OCI-LY7 (cell line): ENCODE results near the gene NRP1. TPM values are rescaled to one million over a fixed set of nuclear protein-coding genes. Genes with fewer than 3 reads are reported as not detected.

Experiments used
- BruUV-seq: library from RNA; stranded (reverse); fragments of 400-500 nt; replicated peaks from 2 replicates; lab custom pipeline; 2021; lab: Mats Ljungman, UMichigan
- CTCF ChIA-PET: fragments of 300-600 bp; sonication (Branson Sonifier 250); formaldehyde crosslinking; loops from one replicate; lab custom pipeline; 2022; ENCODE audit warnings: antibody characterized with exemption; ENCODE audit not compliant: unreplicated experiment; lab: Charles Lee
- POLR2A ChIA-PET: fragments of 300-600 bp; sonication (Branson Sonifier 250); formaldehyde crosslinking; loops from one replicate; lab custom pipeline; 2022; ENCODE audit warnings: antibody characterized with exemption; lab: Charles Lee
- DNase-seq: peaks from one replicate; pipeline ENCODE4 v3.0.0-alpha.2; 2015; ENCODE audit warnings: low spot score
- H2AFZ ChIP-seq: fragments of 200-600 bp; sonication (generic), shearing (Covaris generic); 2 replicates; pipeline ENCODE4 v1.6.1; 2014; ENCODE audit warnings: mild to moderate bottlenecking, antibody characterized with exemption, low read length, moderate library complexity
- H3K27ac ChIP-seq: fragments of 200-600 bp; sonication (generic); 2 replicates; pipeline ENCODE4 v1.5.1; 2014; ENCODE audit warnings: mixed run types, low read depth, mild to moderate bottlenecking, moderate library complexity, low read length, inconsistent platforms; ENCODE audit not compliant: poor library complexity, severe bottlenecking
- H3K36me3 ChIP-seq: fragments of 200-600 bp; sonication (generic); 2 replicates; pipeline ENCODE4 v1.6.1; 2014; ENCODE audit warnings: mild to moderate bottlenecking, antibody characterized with exemption, low read length, moderate library complexity, mixed read lengths; ENCODE audit not compliant: insufficient read depth
- H3K4me1 ChIP-seq: fragments of 200-600 bp; sonication (generic); 2 replicates; pipeline ENCODE4 v1.5.1; 2014; ENCODE audit warnings: mild to moderate bottlenecking, low read length; ENCODE audit not compliant: insufficient read depth, poor library complexity, severe bottlenecking
- H3K4me2 ChIP-seq: fragments of 200-600 bp; sonication (generic); 2 replicates; pipeline ENCODE4 v1.6.1; 2014; ENCODE audit warnings: mild to moderate bottlenecking, low read length
- H3K4me3 ChIP-seq: fragments of 200-600 bp; sonication (generic); 2 replicates; pipeline ENCODE4 v1.5.1; 2014; ENCODE audit warnings: mild to moderate bottlenecking, low read depth, low read length; ENCODE audit not compliant: poor library complexity, severe bottlenecking
- H3K79me2 ChIP-seq: fragments of 200-600 bp; sonication (generic); 2 replicates; pipeline ENCODE4 v1.6.1; 2016; ENCODE audit warnings: low read depth, mild to moderate bottlenecking, low read length, moderate library complexity, mixed read lengths; ENCODE audit not compliant: insufficient read depth
- H3K9me2 ChIP-seq: fragments of 200-600 bp; sonication (generic); 2 replicates; pipeline ENCODE4 v1.6.1; 2016; ENCODE audit warnings: mild to moderate bottlenecking, low read length, mixed read lengths; ENCODE audit not compliant: insufficient read depth
- H3K9me3 ChIP-seq: fragments of 200-600 bp; sonication (generic); 2 replicates; pipeline ENCODE4 v1.6.1; 2014; ENCODE audit warnings: mild to moderate bottlenecking, mixed run types, low read length, mixed read lengths
- H4K20me1 ChIP-seq: fragments of 200-600 bp; sonication (generic); 2 replicates; pipeline ENCODE4 v1.6.1; 2014; ENCODE audit warnings: mild to moderate bottlenecking, antibody characterized with exemption, low read length, moderate library complexity, mixed read lengths; ENCODE audit not compliant: insufficient read depth
- CTCF ChIP-seq: fragments of 200-600 bp; sonication (generic); conservative IDR thresholded peaks from 2 replicates; pipeline ENCODE4 v1.5.1; 2014; ENCODE audit warnings: mild to moderate bottlenecking, antibody characterized with exemption, low read length, moderate library complexity, mixed read lengths
- EZH2phosphoT487 ChIP-seq: fragments of 200-600 bp; sonication (generic); IDR thresholded peaks from 2 replicates; pipeline ENCODE4 v1.6.1; 2018; ENCODE audit warnings: low read depth, borderline replicate concordance, mild to moderate bottlenecking, mixed run types, antibody characterized with exemption, low read length, moderate library complexity, mixed read lengths
- intact Hi-C: fragments of 100-400 bp; cut with micrococcal nuclease; formaldehyde crosslinking; loops from one replicate; pipeline ENCODE4 v1.10.0; 2022; ENCODE audit not compliant: unreplicated experiment
- total RNA-seq, 2 experiments: library from RNA; depleted of rRNA in 1 of 2; stranded (reverse); fragments of >200 nt in 1 of 2; shearing (Covaris generic) in 1 of 2; gene quantifications; 2 replicates each; pipeline ENCODE4 v1.2.3, GENCODE V29; 2014 to 2022

The NRP1 gene
- total RNA-seq, 2 experiments from 2014 or later: not detected

DNA sequence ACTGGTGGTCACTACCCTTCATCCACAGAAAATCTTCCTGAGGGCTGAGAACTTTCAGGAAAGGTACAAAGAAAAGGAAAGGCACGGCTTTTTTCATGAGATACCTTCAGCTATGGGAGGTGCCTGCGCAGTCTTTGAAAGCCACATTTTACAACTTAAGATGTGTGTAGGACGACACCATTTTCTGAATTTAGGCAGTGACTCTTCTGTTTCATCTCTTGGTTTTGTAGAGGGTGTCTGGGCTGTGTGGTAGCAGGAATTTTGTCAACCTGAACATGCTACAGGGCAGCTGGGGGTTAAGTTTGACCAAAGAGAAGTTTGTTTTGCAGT is 138.1 kb downstream of the NRP1 start:
- ChIA-PET CTCF (no interaction called here), POLR2A (interaction anchor here (0.6 kb wide), 1 partner anchor 48 kb away, joined by 3 read pairs; no protein-coding TSS in a partner anchor)
- Histone ChIP-seq H3K79me2 (no peaks in the 10 kb centered on the region), H2AFZ (no peak overlapping the region), H3K4me3 (no peak overlapping the region), H3K9me2 (no peaks in the 10 kb centered on the region), H3K9me3 (no peaks in the 10 kb centered on the region), H3K27ac (no peak overlapping the region), H4K20me1 (no peaks in the 10 kb centered on the region), H3K4me2 (no peak overlapping the region), H3K4me1 (peaks cover 4% of the 10 kb centered on the region), H3K36me3 (no peaks in the 10 kb centered on the region)
- no TSS peak for BruUV-seq
- no peak for TF ChIP-seq EZH2phosphoT487
- no peak for TF ChIP-seq CTCF
- DNase-seq: no peak
- intact Hi-C loops: no loop called here

- Histone ChIP-seq H3K27ac (no peak overlapping the region), H3K9me2 (no peaks in the 10 kb centered on the region), H4K20me1 (no peaks in the 10 kb centered on the region), H3K4me1 (peaks cover 4% of the 10 kb centered on the region), H3K79me2 (no peaks in the 10 kb centered on the region), H3K4me2 (no peak overlapping the region), H2AFZ (no peak overlapping the region), H3K36me3 (no peaks in the 10 kb centered on the region), H3K9me3 (no peaks in the 10 kb centered on the region), H3K4me3 (no peak overlapping the region)
- no TSS peak for BruUV-seq
- POLR2A ChIA-PET: interaction anchor here (0.6 kb wide), 1 partner anchor 48 kb away, joined by 3 read pairs; no protein-coding TSS in a partner anchor
- intact Hi-C loops: no loop called here
- DNase-seq: no peak
- CTCF ChIA-PET: no interaction called here
- no peak for TF ChIP-seq EZH2phosphoT487
- TF ChIP-seq CTCF: no peak
Measured at GRCh38 chr10:33195608-33196376, 138.7 kb downstream of the NRP1 start.
